PC-3 (cell line): Measurements from ENCODE around the gene IGSF21.

Experiments used
- CTCF ChIP-seq: fragments of 300-600 bp; sonication (generic); conservative IDR thresholded peaks from 2 replicates; pipeline ENCODE4 v1.5.1; 2017; ENCODE audit warnings: antibody characterized with exemption, low read depth, mild to moderate bottlenecking, low read length
- EZH2 ChIP-seq: fragments of 300-600 bp; sonication (generic); IDR thresholded peaks from one replicate; pipeline ENCODE4 v1.6.1; 2017; ENCODE audit warnings: antibody characterized with exemption, mild to moderate bottlenecking, low read length; ENCODE audit not compliant: unreplicated experiment
- EZH2phosphoT487 ChIP-seq: fragments of 300-600 bp; sonication (generic); IDR thresholded peaks from 2 replicates; pipeline ENCODE4 v1.6.1; 2018; ENCODE audit warnings: mild to moderate bottlenecking, antibody characterized with exemption, low read length, borderline replicate concordance

DNA sequence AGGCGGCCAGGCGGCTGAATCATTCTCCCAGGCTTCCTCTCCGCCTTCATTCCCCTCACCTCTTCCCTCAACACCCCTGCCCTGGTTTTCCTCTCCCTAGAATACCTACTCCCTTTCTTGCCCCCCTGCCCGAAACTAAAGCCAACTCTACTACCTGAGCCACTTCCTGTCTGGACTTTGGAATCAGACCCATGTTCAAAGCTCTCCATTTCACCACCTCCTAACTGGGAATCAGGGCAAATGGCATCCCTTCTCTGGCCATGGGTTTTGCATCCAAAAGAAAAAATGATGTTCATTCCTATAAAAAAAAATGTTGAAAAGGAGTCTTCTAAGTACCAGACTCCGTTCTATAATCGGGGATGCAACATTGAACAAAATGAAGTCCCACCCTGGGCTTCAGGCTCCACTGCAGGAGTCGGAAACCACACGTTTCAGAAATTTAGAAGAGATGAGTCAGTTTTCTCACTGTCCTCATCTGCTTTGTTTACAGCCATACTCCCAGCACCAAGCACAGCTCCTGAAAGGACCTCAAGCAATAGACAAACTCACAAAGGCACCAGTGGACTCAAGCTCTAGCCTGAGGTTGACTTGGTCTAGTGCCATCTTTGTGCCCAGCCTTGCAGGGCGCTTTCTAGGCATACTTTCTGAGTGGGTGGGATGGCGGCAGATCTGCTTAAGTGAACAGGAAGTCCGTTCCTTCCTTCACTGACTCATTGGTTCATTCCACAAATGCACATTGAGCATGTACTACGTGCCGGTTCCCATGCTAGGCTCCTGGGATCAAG lies 176.2 kb downstream of the IGSF21 start:
- TF ChIP-seq EZH2phosphoT487: no peak
- no peak for TF ChIP-seq CTCF
- TF ChIP-seq EZH2: no peak
